Lung (tissue), 12 donors: ENCODE results near the gene SSH2. TPM values are rescaled to one million over a fixed set of nuclear protein-coding genes. Genes with fewer than 3 reads are reported as not detected.

Experiments
- ATAC-seq: fragments of 200-7000 bp; cut with Tn5 transposase; one replicate; pipeline ENCODE4 v1.9.1; 2020; ENCODE audit warnings: moderate number of reproducible peaks; ENCODE audit not compliant: insufficient read depth, low FRiP score
- DNase-seq, 3 donors: peaks; one replicate each; pipeline ENCODE4 v3.0.0-alpha.2; 2013 to 2017
- H3K27ac ChIP-seq, 2 donors: one replicate each; pipeline ENCODE4 v1.5.1; 2013; ENCODE audit warnings: mild to moderate bottlenecking in 2 of 2, moderate library complexity in 2 of 2, control low read depth in 1 of 2, inconsistent platforms in 1 of 2, low read depth in 1 of 2, low read length in 1 of 2
- H3K27me3 ChIP-seq, 3 donors: one replicate each; pipeline ENCODE4 v1.5.1; 2013; ENCODE audit warnings: low read length in 2 of 3; ENCODE audit not compliant: control insufficient read depth in 3 of 3, insufficient read depth in 3 of 3
- H3K36me3 ChIP-seq, 4 donors: one replicate each; pipeline ENCODE4 v1.5.1; 2013; ENCODE audit warnings: low read length in 4 of 4, mild to moderate bottlenecking in 1 of 4, moderate library complexity in 1 of 4; ENCODE audit not compliant: control insufficient read depth in 4 of 4, insufficient read depth in 4 of 4
- H3K4me1 ChIP-seq, 5 donors: one replicate each; pipeline ENCODE4 v1.5.1; 2013; ENCODE audit warnings: low read length in 5 of 5, mild to moderate bottlenecking in 2 of 5, moderate library complexity in 1 of 5; ENCODE audit not compliant: control insufficient read depth in 5 of 5, insufficient read depth in 5 of 5
- H3K4me3 ChIP-seq: one replicate; pipeline ENCODE4 v1.5.1; 2013; ENCODE audit warnings: mild to moderate bottlenecking, control low read depth, moderate library complexity
- H3K9ac ChIP-seq, 2 donors: one replicate each; pipeline ENCODE4 v1.5.1; 2013; ENCODE audit warnings: low read length in 2 of 2, control low read depth in 1 of 2; ENCODE audit not compliant: insufficient read depth in 1 of 2
- H3K9me3 ChIP-seq, 4 donors: one replicate each; pipeline ENCODE4 v1.5.1; 2013; ENCODE audit warnings: low read length in 3 of 4, mild to moderate bottlenecking in 1 of 4, moderate library complexity in 1 of 4; ENCODE audit not compliant: control insufficient read depth in 4 of 4, insufficient read depth in 3 of 4
- CTCF ChIP-seq: IDR thresholded peaks from 2 replicates; pipeline ENCODE4 v1.5.1; 2012; ENCODE audit warnings: mild to moderate bottlenecking; ENCODE audit errors: control extremely low read depth, extremely low read depth
- WGBS, 2 donors: extraction: QIAGEN DNeasy Blood & Tissue Kit; methylation state at CpG; one replicate each; pipeline ENCODE4 v1.1.7; 2013; 5-methylcytosine and 5-hydroxymethylcytosine counted together
- polyA plus RNA-seq, 2 donors: library from polyadenylated mRNA; stranded (reverse); fragments of 200-250 nt; gene quantifications; one replicate each; pipeline ENCODE4 v1.2.1, GENCODE V29; 2013
- total RNA-seq, 2 donors: library from RNA; depleted of rRNA in 1 of 2; stranded (reverse); fragments of >200 nt in 1 of 2; gene quantifications; one replicate each; pipeline ENCODE4 v1.2.1, GENCODE V29; 2014 to 2021
- donor health status: control.
- donor health status: control.
- donor health status: Bipolar disorder and iron deficiency.
- donor health status: healthy.
- donor health status: DM: yes; HTN: yes; CAD: no.

The SSH2 gene
- total and polyA plus RNA-seq, 4 donors: 23.4 to 69.4 (median 41.1) TPM

GRCh38 chr17:29757788-29758187, 172.2 kb downstream of the SSH2 start:
- no peak for ATAC-seq
- DNase-seq: no peak
- no peak for TF ChIP-seq CTCF
- Histone ChIP-seq H3K9ac (no peak overlapping the region), H3K4me3 (no peak overlapping the region), H3K4me1 (peaks cover 0 to 10% (median 3%) of the 10 kb centered on the region in 5 donors), H3K36me3 (peaks cover 0 to 9% (median 2%) of the 10 kb centered on the region in 4 donors), H3K9me3 (no peaks in the 10 kb centered on the region), H3K27ac (no peak overlapping the region), H3K27me3 (no peaks in the 10 kb centered on the region)
- 78 to 87% methylated on average over 4 of the region's 4 CpGs for WGBS, 2 donors

GRCh38 chr17:29753845-29754439, 176.1 kb downstream of the SSH2 start:
- no peak for TF ChIP-seq CTCF
- Histone ChIP-seq H3K36me3 (peaks cover 0 to 12% (median 2%) of the 10 kb centered on the region in 4 donors), H3K4me3 (no peak overlapping the region), H3K4me1 (peaks cover 0 to 9% (median 0%) of the 10 kb centered on the region in 5 donors), H3K27ac (no peak overlapping the region), H3K9me3 (no peaks in the 10 kb centered on the region), H3K27me3 (no peaks in the 10 kb centered on the region), H3K9ac (peak overlapping the region in 1 of 2 donors; percentile 1)
- WGBS, 2 donors: 77 to 84% methylated on average over 2 of the region's 2 CpGs
- ATAC-seq (no peak), DNase-seq (no peak)

GRCh38 chr17:29749045-29749825, 180.8 kb downstream of the SSH2 start:
- WGBS, 2 donors: 96 to 98% methylated on average over 5 of the region's 5 CpGs

More at GRCh38 chr17:29749045-29749825, 180.8 kb downstream of the SSH2 start:
- ATAC-seq: no peak
- Histone ChIP-seq H3K27me3 (no peaks in the 10 kb centered on the region), H3K9ac (no peak overlapping the region), H3K27ac (no peak overlapping the region), H3K4me3 (no peak overlapping the region), H3K4me1 (peaks cover 0 to 8% (median 5%) of the 10 kb centered on the region in 5 donors), H3K36me3 (peaks cover 0 to 7% (median 2%) of the 10 kb centered on the region in 4 donors), H3K9me3 (no peaks in the 10 kb centered on the region)
- no peak for DNase-seq
- no peak for TF ChIP-seq CTCF
